K562 (cell line): Measurements from ENCODE around the gene BCAS1. TPM values are rescaled to one million over a fixed set of nuclear protein-coding genes. Genes with fewer than 3 reads are reported as not detected.

Experiments used
- ATAC-seq: fragments of 200-7000 bp; cut with Tn5 transposase; 3 replicates; pipeline ENCODE4 v1.9.1; 2020; ENCODE audit warnings: moderate library complexity
- BruUV-seq: library from RNA; stranded (reverse); fragments of 400-500 nt; replicated peaks from 2 replicates; lab custom pipeline; 2021; lab: Mats Ljungman, UMichigan
- CTCF ChIA-PET: fragments of 300-600 bp; formaldehyde crosslinking; extraction: SDS; loops from one replicate; lab custom pipeline; 2021; ENCODE audit warnings: low intra/inter-chr PET ratio; lab: Yijun Ruan, JAX
- POLR2A ChIA-PET: fragments of 300-600, 350-650 bp; sonication (Branson Sonifier 250); formaldehyde crosslinking; extraction: SDS; loops from one replicate; lab custom pipeline; 2021; ENCODE audit warnings: antibody characterized with exemption, inconsistent platforms; lab: Yijun Ruan, JAX
- DNase-seq, 4 experiments: peaks; one replicate each; pipeline versions ENCODE4 v3.0.0 to v3.0.0-alpha.2; 2011 to 2018; ENCODE audit warnings: low spot score in 3 of 4, mixed read lengths in 3 of 4; ENCODE audit errors: extremely low read depth in 1 of 4
- FAIRE-seq: peaks from 2 replicates; lab custom pipeline; 2011; peaks lifted over from hg19 to GRCh38; lab: Jason Lieb, UNC
- H2AFZ ChIP-seq: 2 replicates; pipeline ENCODE4 v1.6.0; 2011; ENCODE audit warnings: low read depth, low read length, control low read depth, inconsistent platforms
- H3K27ac ChIP-seq: fragments of 200-600 bp; 3 replicates; pipeline ENCODE4 v1.8.0; 2011; ENCODE audit warnings: low read depth, mild to moderate bottlenecking, control low read depth, inconsistent platforms, low read length, moderate library complexity, mixed read lengths; ENCODE audit errors: extremely low read depth
- H3K27me3 ChIP-seq, 2 experiments: fragments of 300-600 bp in 1 of 2; 2 replicates in 1 of 2; 3 replicates in 1 of 2; pipeline versions ENCODE4 v1.6.0 to v1.8.0; 2011; ENCODE audit warnings: inconsistent platforms in 2 of 2, low read length in 2 of 2, mild to moderate bottlenecking in 1 of 2, mixed read lengths in 1 of 2, moderate library complexity in 1 of 2; ENCODE audit not compliant: control insufficient read depth in 2 of 2, insufficient read depth in 2 of 2
- H3K36me3 ChIP-seq: fragments of 300-600 bp; 3 replicates; pipeline ENCODE4 v1.8.0; 2011; ENCODE audit warnings: mild to moderate bottlenecking, low read length, inconsistent platforms; ENCODE audit not compliant: control insufficient read depth, insufficient read depth
- H3K4me1 ChIP-seq, 2 experiments: fragments of 200-600 bp in 1 of 2; replicated peaks in 1 of 2; 2 replicates in 1 of 2; 3 replicates in 1 of 2; pipeline versions ENCODE4 v1.5.1 to v1.8.0; 2011; ENCODE audit warnings: inconsistent platforms in 2 of 2, low read length in 2 of 2, mild to moderate bottlenecking in 1 of 2, mixed read lengths in 1 of 2, moderate library complexity in 1 of 2; ENCODE audit not compliant: control insufficient read depth in 2 of 2, insufficient read depth in 2 of 2
- H3K4me2 ChIP-seq: 2 replicates; pipeline ENCODE4 v1.6.1; 2011; ENCODE audit warnings: low read length, control low read depth, inconsistent platforms, mixed read lengths; ENCODE audit not compliant: insufficient read depth
- H3K4me3 ChIP-seq: fragments of 200-600 bp; sonication (generic), shearing (Covaris generic); 2 replicates; pipeline ENCODE4 v1.5.1; 2016; ENCODE audit warnings: control low read depth, inconsistent platforms
- H3K79me2 ChIP-seq: fragments of 200-600 bp; 3 replicates; pipeline ENCODE4 v1.8.0; 2011; ENCODE audit warnings: low read length, inconsistent platforms; ENCODE audit not compliant: control insufficient read depth, insufficient read depth
- H3K9ac ChIP-seq, 2 experiments: 2 replicates each; pipeline versions ENCODE4 v1.6.0 to v1.6.1; 2011; ENCODE audit warnings: low read depth in 2 of 2, low read length in 2 of 2, control low read depth in 1 of 2, inconsistent platforms in 1 of 2, mild to moderate bottlenecking in 1 of 2, mixed read lengths in 1 of 2; ENCODE audit not compliant: insufficient read depth in 1 of 2
- H3K9me1 ChIP-seq: one replicate; pipeline ENCODE4 v1.6.0; 2011; ENCODE audit warnings: inconsistent platforms, mild to moderate bottlenecking, low read length, moderate library complexity; ENCODE audit not compliant: control insufficient read depth, insufficient read depth
- H3K9me3 ChIP-seq: replicated peaks from 2 replicates; pipeline ENCODE4 v1.5.1; 2011; ENCODE audit warnings: low read depth, low read length, inconsistent platforms; ENCODE audit not compliant: control insufficient read depth, insufficient read depth
- H4K20me1 ChIP-seq: replicated peaks from 2 replicates; pipeline ENCODE4 v1.6.1; 2011; ENCODE audit warnings: low read length, inconsistent platforms, mixed read lengths; ENCODE audit not compliant: control insufficient read depth, insufficient read depth
- CEBPB ChIP-seq: fragments of 450-650 bp; IDR thresholded peaks from 2 replicates; pipeline ENCODE4 v1.6.1; 2016; ENCODE audit warnings: missing genetic modification characterization, missing compliant biosample characterization
- DIDO1 ChIP-seq: fragments of 450-650 bp; IDR thresholded peaks from 2 replicates; pipeline ENCODE4 v1.6.1; 2016; ENCODE audit warnings: low read depth, missing biosample characterization, missing genetic modification characterization
- SMAD1 ChIP-seq: fragments of 150-350 bp; IDR thresholded peaks from 2 replicates; pipeline ENCODE4 v1.6.1; 2014; ENCODE audit warnings: low read length, low read depth; ENCODE audit not compliant: partially characterized antibody
- U2AF1 ChIP-seq: fragments of 200-400 bp; formaldehyde crosslinking; optimal IDR thresholded peaks from 2 replicates; pipeline ENCODE3; 2017; ENCODE audit warnings: mild to moderate bottlenecking, low read depth, low read length, moderate library complexity
- WGBS: fragments of 100-300 bp; shearing (Covaris generic); methylation state at CpG from one replicate; pipeline ENCODE4 v1.1.6; 2016; ENCODE audit warnings: low coverage, mixed read lengths; ENCODE audit not compliant: insufficient coverage; ENCODE audit errors: missing lambda C conversion rate; 5-methylcytosine and 5-hydroxymethylcytosine counted together
- in situ Hi-C: fragments of 300-500 bp; cut with MboI; formaldehyde crosslinking; loops from 4 replicates; pipeline ENCODE4 v1.15.0; 2018; ENCODE audit warnings: inconsistent platforms, mixed read lengths
- intact Hi-C: fragments of 100-400 bp; cut with micrococcal nuclease; formaldehyde crosslinking; loops from 2 replicates; pipeline ENCODE4 v1.14.2; 2022
- polyA plus RNA-seq, 8 experiments: library from polyadenylated mRNA; depleted of rRNA in 4 of 8; stranded (reverse) in 5 of 8; unstranded in 3 of 8; fragments of >200 nt; fragmentation: Nextera tagmentation in 2 of 8; fragmentation: Illumina TruSeq in 1 of 8; extraction: Ambion mirVana in 2 of 8; extraction: Trizol in 1 of 8; gene quantifications; 2 replicates each; pipeline versions ENCODE4 v1.2.1 to v1.2.3, GENCODE V29; 2011 to 2014; ENCODE audit warnings: inconsistent platforms in 1 of 8, missing spikeins in 1 of 8
- total RNA-seq, 7 experiments: library from RNA; depleted of rRNA in 6 of 7; stranded (reverse); fragments of >200 nt in 6 of 7; fragmentation: Illumina TruSeq in 2 of 7; extraction: Trizol in 2 of 7; gene quantifications; 2 replicates each; pipeline versions ENCODE4 v1.2.1 to v1.2.3, GENCODE V29; 2011 to 2021; ENCODE audit warnings: low replicate concordance in 1 of 7
- TF ChIP-seq, protein P1 (sequence below), 3 experiments: fragments of 200-800 bp in 1 of 3; fragments of 250-450 bp in 1 of 3; fragments of 450-650 bp in 1 of 3; sonication (Bioruptor Pico) in 1 of 3; sonication (Bioruptor generic) in 1 of 3; formaldehyde crosslinking in 1 of 3; IDR thresholded peaks; 2 replicates each; pipeline versions ENCODE4 v1.6.1 to v1.8.0; 2016 to 2022; ENCODE audit warnings: mild to moderate bottlenecking in 2 of 3, missing genetic modification characterization in 2 of 3, missing compliant biosample characterization in 1 of 3, moderate library complexity in 1 of 3

BCAS1 gene
- total and polyA plus RNA-seq, 9 of the 15 experiments (the other 6 are each of a cell fraction or from before 2014, with no cell fraction given), result 0.18 to 2.3 (median 0.93) TPM

DNA sequence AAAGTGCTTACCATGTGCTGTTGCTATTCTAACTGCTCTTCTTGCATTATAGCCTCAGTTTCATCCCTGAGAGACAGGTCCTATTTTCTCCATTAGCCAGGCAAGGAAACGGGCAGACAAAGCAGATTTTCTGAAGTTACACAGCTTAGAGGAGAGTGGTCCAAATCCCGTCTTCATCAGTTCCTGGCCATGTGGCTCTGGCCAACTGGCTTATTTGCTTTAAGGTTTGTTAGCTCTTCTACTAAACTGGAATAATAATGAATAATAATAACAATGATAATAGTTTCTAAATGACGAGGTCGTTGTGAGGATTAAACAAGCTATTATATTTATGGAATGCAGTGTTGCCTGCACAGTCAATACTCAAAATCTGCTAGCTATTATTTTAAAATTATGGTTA lies 35.8 kb upstream of the BCAS1 start:
- no TSS peak for BruUV-seq

More for the DNA sequence above, 35.8 kb upstream of the BCAS1 start:
- no peak overlapping the region for H3K4me2 ChIP-seq
- POLR2A ChIA-PET, result interaction anchor here (1.2 kb wide), 1 partner anchor 10 kb away, joined by 4 read pairs; no protein-coding TSS in a partner anchor
- CTCF ChIA-PET, result no interaction called here
- no peaks in the 10 kb centered on the region for H3K9me3 ChIP-seq
- in situ Hi-C loops (no loop called here), intact Hi-C loops (no loop called here)
- no peaks in the 10 kb centered on the region for H3K36me3 ChIP-seq
- FAIRE-seq, result no peak
- H3K79me2 ChIP-seq, result no peaks in the 10 kb centered on the region
- H3K27me3 ChIP-seq, result no peaks in the 10 kb centered on the region
- no peak overlapping the region for H3K27ac ChIP-seq
- no peak overlapping the region for H2AFZ ChIP-seq
- H3K9ac ChIP-seq, result no peak overlapping the region
- no peaks in the 10 kb centered on the region; a peak in 1 of 5 replicates for H3K4me1 ChIP-seq
- H3K4me3 ChIP-seq, result no peak overlapping the region
- TF ChIP-seq SMAD1 (no peak), CEBPB (tag) (no peak), DIDO1 (no peak), U2AF1 (no peak)
- TF ChIP-seq, protein P1, sequence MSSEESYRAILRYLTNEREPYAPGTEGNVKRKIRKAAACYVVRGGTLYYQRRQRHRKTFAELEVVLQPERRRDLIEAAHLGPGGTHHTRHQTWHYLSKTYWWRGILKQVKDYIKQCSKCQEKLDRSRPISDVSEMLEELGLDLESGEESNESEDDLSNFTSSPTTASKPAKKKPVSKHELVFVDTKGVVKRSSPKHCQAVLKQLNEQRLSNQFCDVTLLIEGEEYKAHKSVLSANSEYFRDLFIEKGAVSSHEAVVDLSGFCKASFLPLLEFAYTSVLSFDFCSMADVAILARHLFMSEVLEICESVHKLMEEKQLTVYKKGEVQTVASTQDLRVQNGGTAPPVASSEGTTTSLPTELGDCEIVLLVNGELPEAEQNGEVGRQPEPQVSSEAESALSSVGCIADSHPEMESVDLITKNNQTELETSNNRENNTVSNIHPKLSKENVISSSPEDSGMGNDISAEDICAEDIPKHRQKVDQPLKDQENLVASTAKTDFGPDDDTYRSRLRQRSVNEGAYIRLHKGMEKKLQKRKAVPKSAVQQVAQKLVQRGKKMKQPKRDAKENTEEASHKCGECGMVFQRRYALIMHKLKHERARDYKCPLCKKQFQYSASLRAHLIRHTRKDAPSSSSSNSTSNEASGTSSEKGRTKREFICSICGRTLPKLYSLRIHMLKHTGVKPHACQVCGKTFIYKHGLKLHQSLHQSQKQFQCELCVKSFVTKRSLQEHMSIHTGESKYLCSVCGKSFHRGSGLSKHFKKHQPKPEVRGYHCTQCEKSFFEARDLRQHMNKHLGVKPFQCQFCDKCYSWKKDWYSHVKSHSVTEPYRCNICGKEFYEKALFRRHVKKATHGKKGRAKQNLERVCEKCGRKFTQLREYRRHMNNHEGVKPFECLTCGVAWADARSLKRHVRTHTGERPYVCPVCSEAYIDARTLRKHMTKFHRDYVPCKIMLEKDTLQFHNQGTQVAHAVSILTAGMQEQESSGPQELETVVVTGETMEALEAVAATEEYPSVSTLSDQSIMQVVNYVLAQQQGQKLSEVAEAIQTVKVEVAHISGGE (CRISPR knock-in tag; IDR thresholded peaks at IDR 0.05), result peak in 1 of 3 experiments; percentile 74; a peak in 2 of 6 replicates
- no peak for ATAC-seq
- H4K20me1 ChIP-seq, result no peaks in the 10 kb centered on the region
- 14% methylated on average over 4 of the region's 4 CpGs for WGBS
- H3K9me1 ChIP-seq, result no peaks in the 10 kb centered on the region
- no peak for DNase-seq
